HuH-7.5 (cell line): Measurements from ENCODE around the gene MACF1.
"Not testable (repeated sequence)": the region's sequence is repeated elsewhere in the genome, so short reads cannot be mapped to it uniquely, and the experiment has no call there.

ENCODE experiments used
- DNase-seq: peaks from one replicate; pipeline ENCODE4 v3.0.0; 2011; ENCODE audit warnings: low spot score

The MACF1 gene

DNA sequence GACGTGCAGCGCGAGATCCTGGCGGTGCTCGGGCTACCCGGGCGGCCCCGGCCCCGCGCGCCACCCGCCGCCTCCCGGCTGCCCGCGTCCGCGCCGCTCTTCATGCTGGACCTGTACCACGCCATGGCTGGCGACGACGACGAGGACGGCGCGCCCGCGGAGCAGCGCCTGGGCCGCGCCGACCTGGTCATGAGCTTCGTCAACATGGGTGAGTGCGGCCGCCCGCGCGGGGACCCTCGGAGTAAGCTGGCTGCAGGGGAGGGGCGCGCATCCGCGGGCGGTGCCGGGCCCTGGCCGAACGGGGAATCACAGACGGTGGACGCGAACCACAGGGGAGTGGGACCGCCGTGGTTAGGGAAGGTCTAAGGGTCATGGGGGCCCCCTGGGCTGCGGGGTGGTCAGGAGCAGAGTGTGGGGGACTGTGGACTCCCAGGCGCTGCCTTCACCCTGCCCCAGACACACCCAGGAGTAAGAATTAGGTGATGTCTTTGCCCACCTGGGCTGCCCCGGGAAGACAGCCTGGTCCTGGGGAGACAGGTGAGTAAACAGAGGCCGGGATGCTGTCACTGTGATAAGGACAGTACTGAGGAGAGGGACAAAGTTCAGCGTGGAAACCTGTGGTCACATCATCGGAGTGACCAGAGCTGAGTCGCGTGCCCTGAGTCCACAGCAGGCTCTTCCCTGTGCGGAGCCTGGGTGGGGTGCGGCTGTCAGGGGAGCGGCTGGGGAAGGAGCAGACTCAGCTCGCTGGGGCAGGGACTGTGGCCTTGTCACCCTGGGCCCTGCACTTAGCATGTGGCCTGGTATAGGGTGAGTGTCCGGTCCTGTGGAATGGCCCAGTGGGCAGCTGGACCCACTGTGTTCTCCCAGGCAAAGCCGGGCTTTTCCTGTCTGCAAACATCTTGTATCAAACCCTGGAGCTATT, 287.9 kb downstream of the MACF1 start:
- not testable (repeated sequence) for DNase-seq

DNA sequence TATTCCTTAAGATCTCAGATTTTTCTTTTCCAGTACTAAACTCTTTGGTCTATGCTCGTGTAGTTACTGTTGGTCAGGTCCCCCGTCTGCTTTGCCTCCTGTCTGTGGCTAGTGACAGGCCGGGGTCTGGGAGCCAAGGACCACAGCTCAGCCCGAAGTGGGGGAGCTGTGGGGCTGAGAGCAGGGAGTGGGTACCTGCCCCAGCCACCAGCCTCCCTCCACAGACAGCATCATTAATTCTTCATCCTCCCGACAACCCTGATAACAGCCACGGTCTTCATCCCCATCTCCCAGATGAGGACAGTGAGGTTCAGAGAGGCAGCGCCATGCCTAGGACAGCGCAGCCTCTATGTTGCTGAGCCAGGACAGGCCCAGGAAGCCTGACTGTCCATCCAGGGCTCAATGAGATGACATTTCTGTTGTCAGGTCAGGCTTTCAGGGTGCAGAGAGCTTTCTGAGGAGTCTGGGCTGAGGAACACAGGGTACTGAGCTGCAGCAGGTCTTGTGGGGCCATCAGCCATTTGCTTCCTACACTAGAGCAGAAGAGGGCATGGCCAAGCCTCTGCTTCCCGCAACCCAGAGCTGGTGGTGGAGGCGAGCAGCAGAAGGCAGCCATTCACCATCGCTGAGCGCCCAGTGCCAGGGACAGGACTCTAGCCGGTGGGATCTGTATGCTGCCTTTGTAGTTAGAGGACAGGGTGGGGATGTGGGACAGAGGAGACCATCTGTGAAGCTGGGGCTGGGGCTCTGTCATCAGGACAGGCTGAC, 288.7 kb downstream of the MACF1 start:
- DNase-seq = not testable (repeated sequence)

GRCh38 chr1:39494671-39495410, 290.3 kb downstream of the MACF1 start:
- no peak for DNase-seq

DNA sequence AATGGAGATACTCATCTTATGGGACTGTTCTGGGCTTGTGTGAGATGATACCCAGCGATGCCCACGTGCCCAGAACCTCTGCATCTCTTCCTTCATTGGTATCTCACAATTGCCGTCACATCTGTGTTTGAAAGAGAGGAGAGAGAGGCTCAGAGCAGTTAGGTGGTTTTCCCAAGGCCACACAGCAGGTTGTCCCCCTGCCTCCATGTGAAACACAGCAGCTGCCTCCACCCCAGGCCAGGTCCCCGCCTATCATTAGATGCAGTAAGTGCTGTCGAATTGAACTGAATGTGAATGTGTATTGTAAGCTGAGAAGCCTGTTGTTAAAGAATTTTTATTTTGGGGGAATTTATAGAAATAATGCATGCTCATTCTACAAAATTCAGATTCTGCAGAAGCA, 292.0 kb downstream of the MACF1 start:
- not testable (repeated sequence) for DNase-seq

DNA sequence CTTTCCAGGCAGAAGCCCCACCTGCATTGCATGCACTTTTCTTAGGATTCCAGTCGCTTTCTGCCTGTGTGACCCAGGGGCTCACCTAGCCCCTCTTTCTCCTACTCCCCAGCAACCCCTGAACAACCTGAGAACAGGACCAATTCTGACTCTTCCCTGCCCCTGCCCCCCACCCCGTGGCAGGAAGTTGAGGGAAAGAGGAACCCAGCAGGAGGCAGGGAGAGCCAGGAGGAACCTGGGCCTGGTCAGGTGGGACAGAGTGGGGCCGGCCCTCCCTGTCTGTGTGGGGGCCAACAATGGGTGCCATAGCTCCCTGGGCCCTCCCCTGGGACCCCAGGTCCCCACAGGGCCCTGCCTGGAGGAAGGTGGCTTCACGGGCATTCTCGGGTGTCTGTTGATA, 293.1 kb downstream of the MACF1 start:
- DNase-seq = no peak

- DNase-seq = not testable (repeated sequence)
Observed at GRCh38 chr1:39498096-39498710, 293.7 kb downstream of the MACF1 start.

GRCh38 chr1:39498821-39499220, 294.3 kb downstream of the MACF1 start:
- DNase-seq = not testable (repeated sequence)

DNA sequence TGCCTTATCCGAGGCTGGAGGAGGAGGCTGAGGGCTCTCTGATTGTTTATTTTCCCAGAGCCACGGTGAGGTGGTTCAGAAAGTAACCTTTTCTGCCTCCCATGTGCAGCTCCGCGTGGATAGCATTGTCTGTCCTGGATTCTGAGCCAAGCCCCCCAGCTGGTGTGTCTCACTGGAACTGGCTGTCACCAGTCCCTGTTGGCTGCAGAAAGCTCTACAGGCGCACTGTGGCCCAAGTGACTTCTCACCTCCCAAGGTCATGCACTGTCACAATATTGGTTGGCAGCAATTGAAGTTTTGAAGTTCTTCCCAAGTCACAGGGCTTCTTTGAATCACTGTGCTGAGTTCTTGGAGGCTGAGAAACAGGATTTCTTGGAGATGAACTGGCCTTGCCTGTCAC, 295.2 kb downstream of the MACF1 start:
- no peak for DNase-seq

GRCh38 chr1:39500862-39501389, 296.4 kb downstream of the MACF1 start:
- DNase-seq = no peak

DNA sequence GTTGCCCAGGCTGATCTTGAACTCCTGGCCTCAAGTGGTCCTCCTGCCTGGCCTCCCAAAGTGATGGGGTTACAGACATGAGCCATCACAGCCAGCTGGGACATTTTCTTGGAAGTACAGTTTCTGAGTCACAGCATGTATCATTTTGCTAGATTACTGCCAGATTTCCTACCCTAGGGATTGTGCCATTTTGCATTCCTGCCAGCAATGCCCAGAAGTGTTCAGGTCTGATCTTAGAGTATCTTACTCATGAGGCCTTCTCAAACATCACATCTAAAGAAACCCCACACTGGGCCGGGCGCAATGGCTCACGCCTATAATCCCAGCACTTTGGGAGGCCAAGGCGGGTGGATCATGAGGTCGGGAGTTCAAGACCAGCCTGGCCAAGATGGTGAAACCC, 297.2 kb downstream of the MACF1 start:
- DNase-seq = no peak

- DNase-seq = not testable (repeated sequence)
Observed at GRCh38 chr1:39504436-39504835, 299.9 kb downstream of the MACF1 start.

DNA sequence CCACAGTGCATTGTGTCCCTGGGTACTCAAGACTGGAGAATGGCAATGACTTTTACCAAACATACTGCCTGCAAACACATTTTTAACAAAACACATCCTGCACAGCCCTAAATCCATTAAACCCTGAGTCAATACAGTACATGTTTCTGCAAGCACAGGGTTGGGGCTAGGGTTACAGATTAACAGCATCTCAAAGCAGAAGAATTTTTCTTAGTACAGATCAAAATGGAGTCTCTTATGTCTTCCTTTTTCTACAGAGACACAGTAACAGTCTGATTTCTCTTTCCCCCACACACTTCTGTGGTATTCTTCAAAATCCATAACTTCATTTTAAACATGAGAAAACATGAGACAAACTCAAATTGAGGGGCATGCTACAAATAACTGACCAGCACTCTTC, 300.8 kb downstream of the MACF1 start:
- no peak for DNase-seq

GRCh38 chr1:39507230-39507928, 302.9 kb downstream of the MACF1 start:
- DNase-seq = no peak

DNA sequence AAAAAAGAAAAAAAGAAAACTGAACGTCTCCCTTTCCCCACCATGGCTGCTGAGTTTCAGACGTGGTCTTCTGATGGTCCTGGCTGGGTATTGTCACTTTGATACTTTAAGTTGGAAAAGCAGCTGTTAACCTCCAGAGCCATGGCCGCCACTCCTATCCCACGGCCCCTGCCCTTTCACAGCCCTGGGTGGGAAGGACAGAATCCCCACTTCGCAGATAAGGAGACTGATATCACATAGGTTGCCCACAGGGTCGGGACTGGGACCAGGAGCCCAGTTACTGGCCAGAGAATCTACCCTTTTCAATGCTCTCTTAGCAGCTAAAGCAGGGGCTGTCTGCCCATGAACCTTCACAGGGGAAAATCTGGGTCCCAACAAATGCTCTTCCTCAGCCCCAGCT, 303.8 kb downstream of the MACF1 start:
- DNase-seq = no peak

GRCh38 chr1:39508857-39509305, 304.4 kb downstream of the MACF1 start:
- DNase-seq = peak; percentile 48

DNA sequence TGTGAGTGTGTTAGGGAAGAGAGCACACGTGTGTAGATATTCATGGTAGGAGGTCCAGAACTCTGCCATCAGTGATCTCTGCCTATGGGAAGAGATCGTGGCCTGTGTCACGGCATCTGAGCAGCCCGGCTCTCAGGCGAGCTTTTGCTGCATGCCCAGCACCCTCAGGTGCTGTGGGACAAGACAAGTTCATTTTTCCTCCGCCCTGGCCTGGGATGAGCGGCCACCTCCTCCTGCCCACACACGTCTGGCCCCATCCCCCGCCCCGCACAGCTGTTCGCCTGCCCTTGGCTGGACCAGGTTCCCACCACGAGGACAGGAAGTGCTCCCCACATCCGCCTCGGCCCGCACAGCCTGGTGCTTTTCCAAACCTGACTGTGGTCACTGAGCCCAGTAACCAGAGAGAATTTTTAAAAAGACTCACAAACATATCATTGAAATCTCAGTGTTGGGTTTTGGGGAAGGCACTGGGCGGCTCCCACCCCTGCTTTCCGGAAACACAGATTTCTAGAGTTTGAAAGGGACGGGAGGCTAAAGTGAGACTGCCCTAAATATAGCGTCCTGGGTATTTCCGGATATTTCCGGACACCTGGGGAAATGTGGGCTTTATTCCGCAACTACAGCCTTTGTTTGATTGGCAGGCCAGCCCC, 305.0 kb downstream of the MACF1 start:
- no peak for DNase-seq

DNA sequence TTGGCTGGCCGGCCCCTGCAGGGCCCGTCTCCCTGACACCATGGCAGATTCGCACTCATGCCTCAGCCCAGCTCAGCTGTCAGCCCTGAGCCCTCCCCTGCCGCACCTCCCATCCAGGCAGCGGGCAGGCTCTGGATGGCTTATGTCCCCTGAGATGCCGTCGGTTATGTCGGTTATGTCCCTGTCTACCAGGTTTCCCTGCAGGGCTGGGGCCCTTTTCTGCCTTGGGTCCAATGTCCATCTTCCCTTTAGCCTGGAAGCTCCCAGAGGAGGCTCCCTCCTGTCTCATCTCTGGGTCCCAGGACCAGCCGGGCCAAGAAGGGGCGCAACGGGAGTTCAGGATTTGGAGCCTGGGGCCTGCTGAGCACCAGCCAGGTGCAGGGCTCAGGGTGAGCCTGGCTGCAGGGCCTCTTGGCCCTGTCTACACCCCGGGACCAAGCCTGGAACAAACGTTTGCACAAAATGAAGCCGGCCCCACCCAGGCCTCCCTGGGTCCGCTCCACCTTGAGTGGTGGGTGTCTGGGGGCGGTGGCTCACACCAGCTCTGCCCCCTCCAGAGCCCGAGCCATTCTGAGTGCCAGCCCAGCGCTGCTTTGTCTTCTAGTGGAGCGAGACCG, 306.2 kb downstream of the MACF1 start:
- DNase-seq = peak; percentile 62

DNA sequence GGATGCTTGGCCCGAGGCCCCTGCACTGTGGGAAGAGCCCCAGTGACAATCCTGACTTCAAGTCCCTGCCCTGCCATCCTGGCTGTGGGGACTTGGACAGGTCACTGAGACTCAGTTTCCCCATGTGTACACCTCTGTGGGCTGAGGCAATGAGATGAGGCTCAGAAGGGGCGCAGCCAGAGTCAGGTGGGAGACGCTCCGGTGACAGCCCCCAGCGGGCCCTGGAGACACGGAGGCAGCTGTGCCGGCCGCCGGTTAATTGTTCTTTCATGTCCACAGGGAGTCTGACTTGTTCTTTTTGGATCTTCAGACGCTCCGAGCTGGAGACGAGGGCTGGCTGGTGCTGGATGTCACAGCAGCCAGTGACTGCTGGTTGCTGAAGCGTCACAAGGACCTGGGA, 307.0 kb downstream of the MACF1 start:
- DNase-seq = not testable (repeated sequence)

DNA sequence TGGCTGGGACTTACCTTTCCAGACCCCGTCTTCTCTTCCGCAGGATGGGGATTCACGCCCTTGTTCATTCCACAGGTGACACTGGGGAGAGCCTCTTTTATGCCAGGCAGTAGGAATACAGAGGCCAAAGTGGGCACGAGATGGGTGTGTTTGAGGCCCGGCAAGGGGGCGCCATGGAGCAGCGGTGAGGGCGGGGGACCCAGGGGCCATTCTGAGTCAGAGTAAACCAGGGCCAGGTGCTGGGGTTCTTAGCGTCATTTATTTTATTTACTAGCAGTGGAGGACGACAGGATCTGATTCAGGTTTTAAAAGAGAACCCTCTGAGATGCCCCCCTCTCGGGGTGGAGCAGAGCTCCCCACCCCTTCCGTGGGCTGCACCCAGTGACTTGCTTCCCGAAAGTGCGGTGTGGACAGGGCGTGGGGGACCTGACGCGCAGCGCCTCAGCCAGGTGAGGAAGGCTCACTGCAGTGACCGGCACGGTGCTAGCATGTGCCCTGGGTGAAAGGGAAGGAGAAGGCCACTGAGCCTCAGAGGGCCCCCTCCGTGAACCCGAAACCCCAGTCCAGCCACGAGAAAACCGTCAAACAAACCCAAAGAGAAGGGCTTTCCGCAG, 307.8 kb downstream of the MACF1 start:
- not testable (repeated sequence) for DNase-seq
